H9 (cell line): Measurements from ENCODE around the gene ADARB2. TPM values are rescaled to one million over a fixed set of nuclear protein-coding genes. Genes with fewer than 3 reads are reported as not detected.

Source experiments
- DNase-seq: peaks from one replicate; pipeline ENCODE4 v3.0.0-alpha.2; 2017
- H2AFZ ChIP-seq: one replicate; pipeline ENCODE4 v1.6.1; 2013; ENCODE audit warnings: mild to moderate bottlenecking, low read length, control low read depth, moderate library complexity
- H2AK5ac ChIP-seq: 2 replicates; pipeline ENCODE4 v1.6.1; 2013; ENCODE audit warnings: low read length, control low read depth, mixed read lengths; ENCODE audit not compliant: insufficient read length
- H2BK120ac ChIP-seq: one replicate; pipeline ENCODE4 v1.6.1; 2013; ENCODE audit warnings: low read depth, mild to moderate bottlenecking, low read length, control low read depth, inconsistent platforms; ENCODE audit not compliant: poor library complexity, severe bottlenecking
- H2BK12ac ChIP-seq: 2 replicates; pipeline ENCODE4 v1.6.1; 2013; ENCODE audit warnings: low read length, control low read depth, mixed read lengths, low read depth; ENCODE audit not compliant: insufficient read length
- H2BK15ac ChIP-seq: 2 replicates; pipeline ENCODE4 v1.6.1; 2013; ENCODE audit warnings: low read depth, low read length, control low read depth
- H2BK20ac ChIP-seq: one replicate; pipeline ENCODE4 v1.6.1; 2013; ENCODE audit warnings: low read depth, mild to moderate bottlenecking, low read length, control low read depth, inconsistent platforms; ENCODE audit not compliant: poor library complexity, severe bottlenecking
- H2BK5ac ChIP-seq: 2 replicates; pipeline ENCODE4 v1.6.1; 2013; ENCODE audit warnings: low read length, control low read depth, mixed read lengths; ENCODE audit not compliant: insufficient read length
- H3K14ac ChIP-seq: 2 replicates; pipeline ENCODE4 v1.6.1; 2013; ENCODE audit warnings: low read length, control low read depth; ENCODE audit not compliant: insufficient read depth
- H3K18ac ChIP-seq: 2 replicates; pipeline ENCODE4 v1.6.1; 2013; ENCODE audit warnings: low read depth, mild to moderate bottlenecking, mixed read lengths, low read length, control low read depth; ENCODE audit not compliant: insufficient read length
- H3K23ac ChIP-seq: 2 replicates; pipeline ENCODE4 v1.6.1; 2013; ENCODE audit warnings: low read length, control low read depth, mixed read lengths, low read depth; ENCODE audit not compliant: insufficient read length
- H3K23me2 ChIP-seq: 2 replicates; pipeline ENCODE4 v1.6.1; 2013; ENCODE audit warnings: low read depth, mild to moderate bottlenecking, mixed read lengths, low read length, control low read depth; ENCODE audit not compliant: insufficient read length, poor library complexity, severe bottlenecking
- H3K27ac ChIP-seq: 2 replicates; pipeline ENCODE4 v1.5.1; 2013; ENCODE audit warnings: low read length, control low read depth, mixed read lengths, low read depth; ENCODE audit not compliant: insufficient read length
- H3K27me3 ChIP-seq: 2 replicates; pipeline ENCODE4 v1.6.1; 2013; ENCODE audit warnings: low read length, control low read depth, inconsistent platforms; ENCODE audit not compliant: insufficient read depth
- H3K4ac ChIP-seq: 2 replicates; pipeline ENCODE4 v1.6.1; 2013; ENCODE audit warnings: low read depth, mild to moderate bottlenecking, control low read depth, inconsistent platforms, low read length, moderate library complexity
- H3K4me1 ChIP-seq: 2 replicates; pipeline ENCODE4 v1.6.1; 2013; ENCODE audit warnings: low read length, control low read depth, inconsistent platforms; ENCODE audit not compliant: insufficient read depth
- H3K4me2 ChIP-seq: 2 replicates; pipeline ENCODE4 v1.6.1; 2013; ENCODE audit warnings: low read length, control low read depth, mixed read lengths; ENCODE audit not compliant: insufficient read length, insufficient read depth
- H3K56ac ChIP-seq: 2 replicates; pipeline ENCODE4 v1.6.1; 2013; ENCODE audit warnings: low read depth, mild to moderate bottlenecking, mixed read lengths, low read length, control low read depth; ENCODE audit not compliant: insufficient read length
- H3K79me1 ChIP-seq: 2 replicates; pipeline ENCODE4 v1.6.1; 2013; ENCODE audit warnings: low read depth, mild to moderate bottlenecking, moderate library complexity, low read length, control low read depth, inconsistent platforms; ENCODE audit not compliant: insufficient read depth, poor library complexity, severe bottlenecking
- H3K79me2 ChIP-seq: 2 replicates; pipeline ENCODE4 v1.6.1; 2013; ENCODE audit warnings: low read length, control low read depth, inconsistent platforms; ENCODE audit not compliant: insufficient read depth
- H3K9ac ChIP-seq: 2 replicates; pipeline ENCODE4 v1.6.1; 2013; ENCODE audit warnings: low read length, control low read depth, mixed read lengths; ENCODE audit not compliant: insufficient read length; ENCODE audit errors: extremely low read depth
- H3K9me3 ChIP-seq: one replicate; pipeline ENCODE4 v1.6.1; 2013; ENCODE audit warnings: low read depth, low read length, inconsistent platforms; ENCODE audit not compliant: control insufficient read depth
- H3T11ph ChIP-seq: one replicate; pipeline ENCODE4 v1.6.1; 2013; ENCODE audit warnings: mild to moderate bottlenecking, low read length, control low read depth, inconsistent platforms
- H4K20me1 ChIP-seq: one replicate; pipeline ENCODE4 v1.6.1; 2013; ENCODE audit not compliant: control insufficient read depth, insufficient read length, insufficient read depth
- H4K5ac ChIP-seq: 2 replicates; pipeline ENCODE4 v1.6.1; 2013; ENCODE audit warnings: low read depth, mild to moderate bottlenecking, mixed read lengths, low read length, control low read depth; ENCODE audit not compliant: insufficient read length
- H4K8ac ChIP-seq: replicated peaks from 2 replicates; pipeline ENCODE4 v1.6.1; 2013; ENCODE audit warnings: low read length, control low read depth, mixed read lengths, low read depth; ENCODE audit not compliant: insufficient read length
- H4K91ac ChIP-seq: 2 replicates; pipeline ENCODE4 v1.6.1; 2013; ENCODE audit warnings: low read depth, mild to moderate bottlenecking, moderate library complexity, mixed read lengths, low read length, control low read depth; ENCODE audit not compliant: insufficient read length
- H3K27ac Mint-ChIP-seq, 3 experiments: 2 replicates in 2 of 3; 3 replicates in 1 of 3; pipeline ENCODE4 v1.8.0; 2020 to 2021; ENCODE audit warnings: mixed read lengths in 3 of 3, mild to moderate bottlenecking in 1 of 3, moderate library complexity in 1 of 3
- H3K27me3 Mint-ChIP-seq: 2 replicates; pipeline ENCODE4 v1.8.0; 2021; ENCODE audit warnings: low read depth, mild to moderate bottlenecking, moderate library complexity, mixed read lengths
- H3K36me3 Mint-ChIP-seq, 3 experiments: 2 replicates in 2 of 3; 3 replicates in 1 of 3; pipeline ENCODE4 v1.8.0; 2020 to 2021; ENCODE audit warnings: low read depth in 3 of 3, mixed read lengths in 3 of 3; ENCODE audit not compliant: insufficient read depth in 1 of 3
- H3K4me1 Mint-ChIP-seq, 2 experiments: 2 replicates each; pipeline ENCODE4 v1.8.0; 2020; ENCODE audit warnings: mixed read lengths in 2 of 2
- H3K4me3 Mint-ChIP-seq, 2 experiments: 2 replicates in 1 of 2; 3 replicates in 1 of 2; pipeline ENCODE4 v1.8.0; 2020 to 2021; ENCODE audit warnings: mild to moderate bottlenecking in 2 of 2, mixed read lengths in 2 of 2, moderate library complexity in 1 of 2
- H3K9me3 Mint-ChIP-seq, 2 experiments: 2 replicates in 1 of 2; 3 replicates in 1 of 2; pipeline ENCODE4 v1.8.0; 2020; ENCODE audit warnings: mild to moderate bottlenecking in 2 of 2, mixed read lengths in 2 of 2, moderate library complexity in 1 of 2
- CTCF ChIP-seq: fragments of 200-600 bp; sonication (generic); conservative IDR thresholded peaks from 3 replicates; pipeline ENCODE4 v1.8.0; 2021; ENCODE audit warnings: antibody characterized with exemption, mild to moderate bottlenecking
- WGBS: extraction: QIAGEN DNeasy Blood & Tissue Kit; methylation state at CpG from one replicate; pipeline ENCODE4 v1.1.7; 2013; ENCODE audit warnings: missing lambda C conversion rate, low lambda C conversion rate, mixed read lengths; ENCODE audit not compliant: insufficient read length; ENCODE audit errors: extremely low coverage; 5-methylcytosine and 5-hydroxymethylcytosine counted together
- total RNA-seq: library from RNA; stranded (reverse); gene quantifications from 2 replicates; pipeline ENCODE4 v1.2.1, GENCODE V29; 2021

The ADARB2 gene
- total RNA-seq, 1 experiment from 2014 or later, result 0.87 TPM

- peaks cover 6% of the 10 kb centered on the region for H4K20me1 ChIP-seq
- no peak overlapping the region for H4K8ac ChIP-seq
- no peak overlapping the region for H2BK5ac ChIP-seq
- no peak overlapping the region for H3K23ac ChIP-seq
- H3K18ac ChIP-seq, result no peak overlapping the region
- no peaks in the 10 kb centered on the region for H3K79me2 ChIP-seq
- WGBS, result no CpG with 5 or more reads among the region's 13 CpGs
- no peak overlapping the region for H3T11ph ChIP-seq
- no peak overlapping the region for H2BK20ac ChIP-seq
- no peak overlapping the region for H3K14ac ChIP-seq
- H3K4me1 ChIP-seq, result peaks cover 2% of the 10 kb centered on the region; the same call in 1 of the 2 replicates
- H2AFZ ChIP-seq, result no peak overlapping the region
- no peaks in the 10 kb centered on the region for H3K79me1 ChIP-seq
- H2BK120ac ChIP-seq, result no peak overlapping the region
- H4K5ac ChIP-seq, result no peak overlapping the region
- H2BK12ac ChIP-seq, result no peak overlapping the region
- no peak overlapping the region for H2BK15ac ChIP-seq
- peak overlapping the region in 1 of 3 experiments; percentile 19; a peak in 1 of 7 replicates for H3K27ac Mint-ChIP-seq
- H3K9ac ChIP-seq, result no peak overlapping the region
- no peak overlapping the region for H4K91ac ChIP-seq
- H2AK5ac ChIP-seq, result no peak overlapping the region
- no peaks in the 10 kb centered on the region for H3K23me2 ChIP-seq
- no peak overlapping the region for H3K56ac ChIP-seq
- no peaks in the 10 kb centered on the region for H3K27me3 Mint-ChIP-seq
- no peak for TF ChIP-seq CTCF
- no peaks in the 10 kb centered on the region for H3K9me3 ChIP-seq
- H3K4me2 ChIP-seq, result no peak overlapping the region
- H3K4me1 Mint-ChIP-seq, result peaks cover 15 to 21% of the 10 kb centered on the region in 2 experiments
- no peak overlapping the region for H3K4me3 Mint-ChIP-seq
- peaks cover 0 to 2% (median 0%) of the 10 kb centered on the region in 3 experiments; a peak in 2 of 7 replicates for H3K36me3 Mint-ChIP-seq
- no peaks in the 10 kb centered on the region for H3K9me3 Mint-ChIP-seq
- no peaks in the 10 kb centered on the region for H3K27me3 ChIP-seq
- DNase-seq, result no peak
- H3K27ac ChIP-seq, result no peak overlapping the region
- H3K4ac ChIP-seq, result no peak overlapping the region
These were observed 106.0 kb downstream of the ADARB2 start for GRCh38 chr10:1631282-1631681.
